H1 (cell line): ENCODE data around the gene DYNLT2. TPM values are rescaled to one million over a fixed set of nuclear protein-coding genes. Genes with fewer than 3 reads are reported as not detected.

Experiments
- CTCF ChIA-PET: fragments of 300-600 bp; sonication (Branson Sonifier 250); formaldehyde crosslinking; loops from one replicate; lab custom pipeline; 2021; ENCODE audit not compliant: partially characterized antibody; lab: Charles Lee
- POLR2A ChIA-PET: fragments of 300-600 bp; sonication (Branson Sonifier 250); formaldehyde crosslinking; loops from one replicate; lab custom pipeline; 2021; ENCODE audit warnings: inconsistent platforms; ENCODE audit not compliant: partially characterized antibody; lab: Charles Lee
- DNase-seq, 2 experiments: peaks; one replicate each; pipeline versions ENCODE4 v3.0.0 to v3.0.0-alpha.2; 2010 to 2022; ENCODE audit warnings: low spot score in 2 of 2, low read depth in 1 of 2, mixed read lengths in 1 of 2
- FAIRE-seq: peaks from 2 replicates; lab custom pipeline; 2011; peaks lifted over from hg19 to GRCh38; lab: Jason Lieb, UNC
- H2AFZ ChIP-seq: 2 replicates; pipeline ENCODE4 v1.8.1; 2012; ENCODE audit warnings: low read length, inconsistent platforms
- H2AK5ac ChIP-seq: 2 replicates; pipeline ENCODE4 v1.6.1; 2013; ENCODE audit warnings: low read depth, low read length
- H2BK120ac ChIP-seq: replicated peaks from 2 replicates; pipeline ENCODE3; 2013; ENCODE audit warnings: low read depth, low read length, inconsistent platforms
- H2BK12ac ChIP-seq: 2 replicates; pipeline ENCODE4 v1.6.1; 2013; ENCODE audit warnings: low read depth, low read length
- H2BK15ac ChIP-seq: 2 replicates; pipeline ENCODE4 v1.6.1; 2013; ENCODE audit warnings: low read length
- H2BK20ac ChIP-seq: 2 replicates; pipeline ENCODE4 v1.6.1; 2013; ENCODE audit warnings: low read length
- H2BK5ac ChIP-seq: 2 replicates; pipeline ENCODE4 v1.6.1; 2013; ENCODE audit warnings: low read depth, low read length
- H3K14ac ChIP-seq: 2 replicates; pipeline ENCODE4 v1.6.1; 2013; ENCODE audit warnings: inconsistent platforms; ENCODE audit not compliant: insufficient read length
- H3K18ac ChIP-seq: 2 replicates; pipeline ENCODE4 v1.6.1; 2013; ENCODE audit warnings: low read length; ENCODE audit errors: extremely low read depth
- H3K23ac ChIP-seq: 2 replicates; pipeline ENCODE4 v1.6.1; 2013; ENCODE audit warnings: inconsistent platforms; ENCODE audit not compliant: insufficient read length
- H3K23me2 ChIP-seq: 2 replicates; pipeline ENCODE4 v1.6.1; 2013; ENCODE audit warnings: low read depth, low read length
- H3K27ac ChIP-seq: 2 replicates; pipeline ENCODE4 v1.6.1; 2011; ENCODE audit warnings: low read depth, low read length, inconsistent platforms
- H3K27me3 ChIP-seq, 4 experiments: replicated peaks in 1 of 4; 1 replicate in 1 of 4; 2 replicates in 3 of 4; pipeline versions ENCODE4 v1.6.1 to v1.8.1; 2011 to 2013; ENCODE audit warnings: low read length in 3 of 4, mild to moderate bottlenecking in 3 of 4, inconsistent platforms in 2 of 4, mixed read lengths in 2 of 4, moderate library complexity in 1 of 4; ENCODE audit not compliant: control insufficient read depth in 3 of 4, insufficient read depth in 3 of 4; ENCODE audit errors: extremely low read depth in 1 of 4
- H3K36me3 ChIP-seq, 4 experiments: 2 replicates each; pipeline versions ENCODE4 v1.6.1 to v1.8.1; 2011 to 2013; ENCODE audit warnings: mild to moderate bottlenecking in 4 of 4, low read length in 3 of 4, moderate library complexity in 2 of 4, control low read depth in 1 of 4, inconsistent platforms in 1 of 4; ENCODE audit not compliant: insufficient read depth in 4 of 4, control insufficient read depth in 2 of 4
- H3K4ac ChIP-seq: replicated peaks from 2 replicates; pipeline ENCODE3; 2013; ENCODE audit warnings: low read length, low read depth, mixed read lengths, inconsistent platforms; ENCODE audit not compliant: insufficient read length
- H3K4me1 ChIP-seq, 4 experiments: replicated peaks in 1 of 4; 1 replicate in 1 of 4; 2 replicates in 3 of 4; pipeline versions ENCODE4 v1.6.1 to v1.8.1; 2011 to 2013; ENCODE audit warnings: low read length in 3 of 4, inconsistent platforms in 2 of 4, mixed read lengths in 1 of 4; ENCODE audit not compliant: insufficient read depth in 4 of 4, control insufficient read depth in 3 of 4
- H3K4me2 ChIP-seq, 2 experiments: 2 replicates each; pipeline versions ENCODE4 v1.6.1 to v1.8.1; 2011 to 2013; ENCODE audit warnings: low read depth in 2 of 2, low read length in 2 of 2, control low read depth in 1 of 2, inconsistent platforms in 1 of 2, mild to moderate bottlenecking in 1 of 2; ENCODE audit not compliant: insufficient read depth in 1 of 2
- H3K4me3 ChIP-seq, 4 experiments: fragments of 200-600, 300-600 bp in 1 of 4; sonication (generic), shearing (Covaris generic), sonication (Bioruptor Twin) in 1 of 4; 2 replicates each; pipeline versions ENCODE4 v1.5.1 to v1.8.1; 2011 to 2016; ENCODE audit warnings: low read length in 4 of 4, low read depth in 3 of 4, control low read depth in 2 of 4, inconsistent platforms in 2 of 4, mild to moderate bottlenecking in 2 of 4, mixed read lengths in 1 of 4, moderate library complexity in 1 of 4; ENCODE audit not compliant: insufficient read depth in 2 of 4; ENCODE audit errors: extremely low read depth in 1 of 4
- H3K56ac ChIP-seq: replicated peaks from 2 replicates; pipeline ENCODE3; 2013; ENCODE audit warnings: low read depth, mild to moderate bottlenecking, mixed read lengths, low read length, inconsistent platforms; ENCODE audit not compliant: insufficient read length
- H3K79me1 ChIP-seq: 2 replicates; pipeline ENCODE4 v1.6.1; 2013; ENCODE audit warnings: low read depth, low read length, control low read depth
- H3K79me2 ChIP-seq, 2 experiments: 2 replicates each; pipeline versions ENCODE4 v1.6.1 to v1.8.1; 2012 to 2013; ENCODE audit warnings: low read length in 2 of 2, mild to moderate bottlenecking in 2 of 2, inconsistent platforms in 1 of 2; ENCODE audit not compliant: insufficient read depth in 2 of 2, control insufficient read depth in 1 of 2
- H3K9ac ChIP-seq, 4 experiments: replicated peaks in 1 of 4; 1 replicate in 1 of 4; 2 replicates in 3 of 4; pipeline versions ENCODE4 v1.6.1 to v1.8.1; 2011 to 2013; ENCODE audit warnings: low read depth in 3 of 4, low read length in 3 of 4, control low read depth in 2 of 4, mild to moderate bottlenecking in 2 of 4, moderate library complexity in 2 of 4, inconsistent platforms in 1 of 4; ENCODE audit errors: extremely low read depth in 1 of 4
- H3K9me3 ChIP-seq, 2 experiments: 2 replicates each; pipeline versions ENCODE4 v1.6.1 to v1.8.1; 2012 to 2013; ENCODE audit warnings: mild to moderate bottlenecking in 2 of 2, moderate library complexity in 2 of 2, control low read depth in 1 of 2, inconsistent platforms in 1 of 2, low read depth in 1 of 2, low read length in 1 of 2, mixed read lengths in 1 of 2; ENCODE audit not compliant: insufficient read depth in 2 of 2
- H4K20me1 ChIP-seq, 2 experiments: replicated peaks in 1 of 2; 2 replicates each; pipeline versions ENCODE3 to v1.8.1; 2011 to 2013; ENCODE audit warnings: inconsistent platforms in 2 of 2, low read length in 2 of 2, mild to moderate bottlenecking in 1 of 2; ENCODE audit not compliant: insufficient read depth in 2 of 2, control insufficient read depth in 1 of 2
- H4K5ac ChIP-seq: 2 replicates; pipeline ENCODE4 v1.6.1; 2013; ENCODE audit warnings: low read length, low read depth, mixed read lengths, inconsistent platforms; ENCODE audit not compliant: insufficient read length
- H4K8ac ChIP-seq: 2 replicates; pipeline ENCODE4 v1.8.0; 2013; ENCODE audit warnings: mild to moderate bottlenecking, moderate library complexity, low read length, inconsistent platforms; ENCODE audit not compliant: insufficient read depth; ENCODE audit errors: extremely low read depth
- H4K91ac ChIP-seq: replicated peaks from 2 replicates; pipeline ENCODE3; 2013; ENCODE audit warnings: low read length, mixed read lengths, inconsistent platforms; ENCODE audit not compliant: insufficient read length
- BACH1 ChIP-seq: IDR thresholded peaks from 2 replicates; pipeline ENCODE4 v1.6.1; 2012; ENCODE audit warnings: low read length, improper control_type of control experiment
- CBX8 ChIP-seq: fragments of 300-800, 300-1000 bp; sonication (generic); IDR thresholded peaks from 2 replicates; pipeline ENCODE4 v1.7.1; 2016; ENCODE audit warnings: low read depth, low read length, borderline replicate concordance
- EGR1 ChIP-seq: IDR thresholded peaks from 2 replicates; pipeline ENCODE4 v1.6.1; 2011; ENCODE audit warnings: low read depth, low read length, borderline replicate concordance
- EP300 ChIP-seq, 2 experiments: IDR thresholded peaks; 1 replicate in 1 of 2; 2 replicates in 1 of 2; pipeline ENCODE4 v1.6.1; 2011 to 2012; ENCODE audit warnings: low read depth in 2 of 2, low read length in 2 of 2, mild to moderate bottlenecking in 2 of 2, borderline replicate concordance in 1 of 2, inconsistent platforms in 1 of 2, moderate library complexity in 1 of 2
- KDM5A ChIP-seq: fragments of 200-600 bp; IDR thresholded peaks from 2 replicates; pipeline ENCODE4 v1.7.1; 2012; ENCODE audit warnings: mild to moderate bottlenecking, low read length, inconsistent platforms, mixed read lengths
- NANOG ChIP-seq: IDR thresholded peaks from 2 replicates; pipeline ENCODE4 v1.6.1; 2011; ENCODE audit warnings: low read length, low read depth, mild to moderate bottlenecking, inconsistent platforms; ENCODE audit not compliant: insufficient read depth, poor library complexity, severe bottlenecking
- POU5F1 ChIP-seq: IDR thresholded peaks from 2 replicates; pipeline ENCODE4 v1.6.1; 2011; ENCODE audit warnings: low read depth, mild to moderate bottlenecking, low read length, moderate library complexity
- RXRA ChIP-seq: IDR thresholded peaks from 2 replicates; pipeline ENCODE4 v1.6.1; 2011; ENCODE audit warnings: low read depth, mild to moderate bottlenecking, low read length, moderate library complexity; ENCODE audit not compliant: insufficient read depth
- TAF1 ChIP-seq: IDR thresholded peaks from 2 replicates; pipeline ENCODE4 v1.6.1; 2011; ENCODE audit warnings: mild to moderate bottlenecking, low read depth, low read length
- TCF12 ChIP-seq: IDR thresholded peaks from 2 replicates; pipeline ENCODE4 v1.6.1; 2011; ENCODE audit warnings: low read depth, mild to moderate bottlenecking, low read length
- WGBS, 2 experiments: shearing (Covaris generic) in 1 of 2; methylation state at CpG; one replicate each; pipeline versions ENCODE4 v1.1.6 to v1.1.7; 2013 to 2015; ENCODE audit warnings: low lambda C conversion rate in 2 of 2, mixed read lengths in 2 of 2, inconsistent platforms in 1 of 2, low coverage in 1 of 2, missing lambda C conversion rate in 1 of 2; ENCODE audit not compliant: insufficient replicate concordance in 2 of 2, insufficient coverage in 1 of 2, insufficient read length in 1 of 2; ENCODE audit errors: extremely low coverage in 1 of 2, missing lambda C conversion rate in 1 of 2; 5-methylcytosine and 5-hydroxymethylcytosine counted together
- polyA plus RNA-seq, 7 experiments: library from polyadenylated mRNA; depleted of rRNA in 3 of 7; stranded (reverse) in 5 of 7; unstranded in 2 of 7; fragments of >200 nt in 5 of 7; fragments of 200-250 nt in 2 of 7; gene quantifications; 1 replicate in 5 of 7; 2 replicates in 1 of 7; 4 replicates in 1 of 7; pipeline versions ENCODE4 v1.2.1 to v1.2.3, GENCODE V29; 2011 to 2013; ENCODE audit warnings: missing spikeins in 2 of 7, mixed read lengths in 2 of 7
- total RNA-seq: library from RNA; stranded (reverse); fragmentation: NEBNext Ultra II Directional; extraction: Animal tissue kit (Norgen Biotek cat#: 25700); gene quantifications from 2 replicates; pipeline ENCODE4 v1.2.1, GENCODE V29; 2021

The DYNLT2 gene
- total and polyA plus RNA-seq, 2 of the 8 experiments (the other 6 are each of a cell fraction or from before 2014, with no cell fraction given) = 0.48 to 1.8 TPM

GRCh38 chr6:169789944-169790927 is 38.9 kb upstream of the DYNLT2 start:
- Histone ChIP-seq H3K4me2 (peak overlapping the region; percentile 37 to 66), H3K23ac (no peak overlapping the region), H3K79me1 (no peaks in the 10 kb centered on the region), H2BK20ac (peak overlapping the region; percentile 89; the same call in 1 of the 2 replicates), H3K9me3 (no peaks in the 10 kb centered on the region), H3K79me2 (no peaks in the 10 kb centered on the region), H2BK5ac (peak overlapping the region; percentile 37; the same call in 1 of the 2 replicates), H3K4ac (peak overlapping the region; percentile 91), H3K27ac (no peak overlapping the region), H3K56ac (no peak overlapping the region), H2BK12ac (peak overlapping the region; percentile 96), H2BK120ac (peak overlapping the region; percentile 1), H3K18ac (peak overlapping the region; percentile 71), H3K36me3 (no peaks in the 10 kb centered on the region), H3K27me3 (peaks cover 0 to 12% (median 4%) of the 10 kb centered on the region in 4 experiments; a peak in 4 of 7 replicates), H4K20me1 (peaks cover 0 to 2% of the 10 kb centered on the region in 2 experiments), H3K4me1 (peaks cover 0 to 12% (median 4%) of the 10 kb centered on the region in 4 experiments; a peak in 5 of 7 replicates), H3K9ac (peak overlapping the region in 2 of 4 experiments; percentile 47 to 66; a peak in 4 of 7 replicates), H3K23me2 (no peaks in the 10 kb centered on the region; the same call in 1 of the 2 replicates), H3K14ac (no peak overlapping the region), H4K91ac (peak overlapping the region; percentile 87), H2AK5ac (no peak overlapping the region), H4K8ac (peak overlapping the region; percentile 90; the same call in 1 of the 2 replicates), H4K5ac (peak overlapping the region; percentile 85), H2BK15ac (peak overlapping the region; percentile 95; the same call in 1 of the 2 replicates), H2AFZ (peak overlapping the region; percentile 92), H3K4me3 (peak overlapping the region; percentile 5 to 51 (median 33); a peak in 7 of 8 replicates)
- ChIA-PET CTCF (interaction anchor here (0.7 to 4.8 kb wide), 46 partner anchors 8 to 740 kb away, joined by 3 to 64 read pairs (median 4); no protein-coding TSS in a partner anchor), POLR2A (interaction anchor here (1.1 to 1.4 kb wide), 4 partner anchors 14 to 747 kb away, joined by 3 to 7 read pairs (median 4); partner anchors contain the start of genes DYNLT2 and ERMARD)
- DNase-seq (peak; percentile 56 to 90), FAIRE-seq (peak; percentile 28)
- 12% methylated on average over 60 of the region's 61 CpGs; no CpG with 5 or more reads in 1 of the 2 experiments for WGBS, 2 experiments
- TF ChIP-seq EGR1 = no peak
- TF ChIP-seq KDM5A = no peak
- no peak for TF ChIP-seq BACH1
- no peak for TF ChIP-seq RXRA
- no peak for TF ChIP-seq CBX8
- TF ChIP-seq TAF1 = peak; percentile 45
- TF ChIP-seq EP300 (IDR thresholded peaks at IDR 0.05; ENCODE audit: borderline replicate concordance in 1 of 2, low read depth in 2 of 2, low read length in 2 of 2) = 0 out of 3 replicates have a peak, but pooled peaks of 1 of the 2 experiments have one; percentile 14
- TF ChIP-seq POU5F1 = no peak
- TF ChIP-seq NANOG = no peak
- TF ChIP-seq TCF12 = no peak
